Loucy (cell line): Measurements from ENCODE around the gene TOM1L2.

ENCODE experiments used
- H2AFZ ChIP-seq: fragments of 200-600 bp; sonication (generic); 2 replicates; pipeline ENCODE4 v1.6.0; 2016; ENCODE audit warnings: antibody characterized with exemption, mild to moderate bottlenecking, low read length, moderate library complexity
- H3F3A ChIP-seq: fragments of 200-600 bp; 2 replicates; pipeline ENCODE4 v1.6.0; 2016; ENCODE audit warnings: antibody characterized with exemption, low read depth, mild to moderate bottlenecking
- H3K27me3 ChIP-seq: fragments of 200-600 bp; sonication (generic); 2 replicates; pipeline ENCODE4 v1.6.1; 2014; ENCODE audit warnings: low read length, mild to moderate bottlenecking; ENCODE audit not compliant: insufficient read depth, poor library complexity, severe bottlenecking
- H3K36me3 ChIP-seq: fragments of 200-600 bp; sonication (generic); 2 replicates; pipeline ENCODE4 v1.6.1; 2016; ENCODE audit warnings: low read length; ENCODE audit not compliant: insufficient read depth
- H3K4me1 ChIP-seq: fragments of 200-600 bp; sonication (generic); 2 replicates; pipeline ENCODE4 v1.5.1; 2014; ENCODE audit warnings: low read length, mild to moderate bottlenecking; ENCODE audit not compliant: insufficient read depth, poor library complexity, severe bottlenecking
- H3K4me2 ChIP-seq: fragments of 200-600 bp; sonication (generic); 2 replicates; pipeline ENCODE4 v1.6.0; 2014; ENCODE audit warnings: antibody characterized with exemption, low read length, low read depth, mild to moderate bottlenecking; ENCODE audit not compliant: poor library complexity, severe bottlenecking
- H3K4me3 ChIP-seq: fragments of 200-600 bp; sonication (generic); 2 replicates; pipeline ENCODE4 v1.5.1; 2014; ENCODE audit warnings: low read length, mild to moderate bottlenecking, mixed read lengths; ENCODE audit not compliant: poor library complexity, severe bottlenecking
- H3K79me2 ChIP-seq: fragments of 200-600 bp; sonication (generic); 2 replicates; pipeline ENCODE4 v1.6.1; 2014; ENCODE audit warnings: low read length; ENCODE audit not compliant: insufficient read depth
- H3K9ac ChIP-seq: fragments of 200-600 bp; sonication (generic); 2 replicates; pipeline ENCODE4 v1.6.0; 2014; ENCODE audit warnings: mild to moderate bottlenecking, low read depth, low read length, moderate library complexity; ENCODE audit not compliant: poor library complexity, severe bottlenecking
- H3K9me2 ChIP-seq: fragments of 200-600 bp; sonication (generic); replicated peaks from 2 replicates; pipeline ENCODE4 v1.6.1; 2016; ENCODE audit warnings: low read depth, low read length, mixed read lengths
- H3K9me3 ChIP-seq: fragments of 200-600 bp; sonication (generic); 2 replicates; pipeline ENCODE4 v1.6.1; 2014; ENCODE audit warnings: mild to moderate bottlenecking, antibody characterized with exemption, low read length, low read depth; ENCODE audit not compliant: insufficient read depth
- H4K20me1 ChIP-seq: fragments of 200-600 bp; sonication (generic); 2 replicates; pipeline ENCODE4 v1.6.0; 2014; ENCODE audit warnings: antibody characterized with exemption, low read length, mild to moderate bottlenecking; ENCODE audit not compliant: insufficient read depth, poor library complexity, severe bottlenecking
- EZH2phosphoT487 ChIP-seq: fragments of 200-600 bp; IDR thresholded peaks from 2 replicates; pipeline ENCODE4 v1.6.1; 2018; ENCODE audit warnings: antibody characterized with exemption, mild to moderate bottlenecking, moderate library complexity, borderline replicate concordance
- TF ChIP-seq, protein P1 (sequence below): fragments of 200-600 bp; sonication (generic); conservative IDR thresholded peaks from 2 replicates; pipeline ENCODE4 v1.5.1; 2014; ENCODE audit warnings: mild to moderate bottlenecking, antibody characterized with exemption, low read length

TOM1L2 gene

DNA sequence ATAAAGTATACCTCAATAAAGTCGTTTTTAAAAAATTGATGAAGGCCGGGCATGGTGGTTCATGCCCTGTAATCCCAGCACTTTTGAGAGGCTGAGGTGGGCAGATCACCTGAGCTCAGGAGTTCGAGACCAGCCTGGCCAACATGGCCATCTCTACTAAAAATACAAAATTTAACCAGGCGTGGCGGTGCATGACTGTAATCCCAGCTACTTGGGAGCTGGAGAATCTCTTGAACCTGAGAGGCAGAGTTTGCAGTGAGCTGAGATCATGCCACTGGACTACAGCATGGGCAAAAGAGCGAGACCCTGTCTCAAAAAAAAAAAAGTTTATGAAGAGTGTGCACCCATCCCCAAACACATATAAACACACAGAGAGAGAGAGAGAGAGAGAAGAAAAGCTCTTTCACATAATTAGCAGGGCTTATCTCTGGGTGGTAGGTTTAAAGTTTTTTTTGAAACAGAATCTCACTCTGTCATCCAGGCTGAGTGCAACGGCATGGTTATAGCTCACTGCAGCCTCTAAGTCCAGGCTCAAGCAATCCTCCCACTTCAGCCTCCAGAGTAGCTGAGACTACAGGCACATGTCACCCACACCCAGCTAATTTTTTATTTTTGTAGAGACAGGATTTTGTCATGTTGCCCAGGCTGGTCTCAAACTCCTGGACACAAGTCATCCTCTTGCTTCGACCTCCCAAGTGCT, 138.4 kb downstream of the TOM1L2 start:
- Histone ChIP-seq H3F3A (no peaks in the 10 kb centered on the region), H3K79me2 (no peaks in the 10 kb centered on the region), H3K9ac (peak overlapping the region; percentile 34), H3K4me1 (peaks cover 26% of the 10 kb centered on the region), H4K20me1 (no peaks in the 10 kb centered on the region), H3K27me3 (no peaks in the 10 kb centered on the region), H3K36me3 (no peaks in the 10 kb centered on the region), H3K4me2 (peak overlapping the region; percentile 17), H3K4me3 (no peak overlapping the region), H3K9me2 (no peaks in the 10 kb centered on the region), H3K9me3 (no peaks in the 10 kb centered on the region), H2AFZ (0 out of 2 replicates have a peak overlapping the region, but pooled peaks have one; percentile 57)
- TF ChIP-seq, protein P1, sequence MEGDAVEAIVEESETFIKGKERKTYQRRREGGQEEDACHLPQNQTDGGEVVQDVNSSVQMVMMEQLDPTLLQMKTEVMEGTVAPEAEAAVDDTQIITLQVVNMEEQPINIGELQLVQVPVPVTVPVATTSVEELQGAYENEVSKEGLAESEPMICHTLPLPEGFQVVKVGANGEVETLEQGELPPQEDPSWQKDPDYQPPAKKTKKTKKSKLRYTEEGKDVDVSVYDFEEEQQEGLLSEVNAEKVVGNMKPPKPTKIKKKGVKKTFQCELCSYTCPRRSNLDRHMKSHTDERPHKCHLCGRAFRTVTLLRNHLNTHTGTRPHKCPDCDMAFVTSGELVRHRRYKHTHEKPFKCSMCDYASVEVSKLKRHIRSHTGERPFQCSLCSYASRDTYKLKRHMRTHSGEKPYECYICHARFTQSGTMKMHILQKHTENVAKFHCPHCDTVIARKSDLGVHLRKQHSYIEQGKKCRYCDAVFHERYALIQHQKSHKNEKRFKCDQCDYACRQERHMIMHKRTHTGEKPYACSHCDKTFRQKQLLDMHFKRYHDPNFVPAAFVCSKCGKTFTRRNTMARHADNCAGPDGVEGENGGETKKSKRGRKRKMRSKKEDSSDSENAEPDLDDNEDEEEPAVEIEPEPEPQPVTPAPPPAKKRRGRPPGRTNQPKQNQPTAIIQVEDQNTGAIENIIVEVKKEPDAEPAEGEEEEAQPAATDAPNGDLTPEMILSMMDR, result no peak
- TF ChIP-seq EZH2phosphoT487, result no peak

DNA sequence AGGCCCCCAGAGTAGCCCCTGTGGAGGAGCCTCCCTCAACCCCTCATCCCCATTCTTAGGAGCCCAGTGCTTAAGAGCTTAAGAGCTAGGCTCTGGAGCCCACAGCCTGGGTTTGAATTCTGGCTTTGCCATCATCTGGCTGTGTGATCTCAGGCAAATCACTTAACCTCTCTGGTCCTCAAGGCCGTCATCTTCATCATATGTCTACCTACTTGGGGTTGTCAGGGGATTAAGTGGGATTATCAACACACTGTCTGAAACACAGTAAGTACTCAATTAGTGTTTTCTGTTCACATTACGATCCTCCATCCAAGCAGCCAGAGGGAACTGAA, 140.2 kb downstream of the TOM1L2 start:
- Histone ChIP-seq H3K4me3 (no peak overlapping the region), H3K4me2 (no peak overlapping the region), H3K9me3 (no peaks in the 10 kb centered on the region), H3K36me3 (no peaks in the 10 kb centered on the region), H3K9me2 (no peaks in the 10 kb centered on the region), H3K4me1 (peaks cover 20% of the 10 kb centered on the region), H4K20me1 (no peaks in the 10 kb centered on the region), H3K27me3 (no peaks in the 10 kb centered on the region), H3K79me2 (no peaks in the 10 kb centered on the region), H3F3A (no peaks in the 10 kb centered on the region), H3K9ac (no peak overlapping the region), H2AFZ (no peak overlapping the region)
- TF ChIP-seq EZH2phosphoT487, result no peak
- TF ChIP-seq, protein P1, result no peak

DNA sequence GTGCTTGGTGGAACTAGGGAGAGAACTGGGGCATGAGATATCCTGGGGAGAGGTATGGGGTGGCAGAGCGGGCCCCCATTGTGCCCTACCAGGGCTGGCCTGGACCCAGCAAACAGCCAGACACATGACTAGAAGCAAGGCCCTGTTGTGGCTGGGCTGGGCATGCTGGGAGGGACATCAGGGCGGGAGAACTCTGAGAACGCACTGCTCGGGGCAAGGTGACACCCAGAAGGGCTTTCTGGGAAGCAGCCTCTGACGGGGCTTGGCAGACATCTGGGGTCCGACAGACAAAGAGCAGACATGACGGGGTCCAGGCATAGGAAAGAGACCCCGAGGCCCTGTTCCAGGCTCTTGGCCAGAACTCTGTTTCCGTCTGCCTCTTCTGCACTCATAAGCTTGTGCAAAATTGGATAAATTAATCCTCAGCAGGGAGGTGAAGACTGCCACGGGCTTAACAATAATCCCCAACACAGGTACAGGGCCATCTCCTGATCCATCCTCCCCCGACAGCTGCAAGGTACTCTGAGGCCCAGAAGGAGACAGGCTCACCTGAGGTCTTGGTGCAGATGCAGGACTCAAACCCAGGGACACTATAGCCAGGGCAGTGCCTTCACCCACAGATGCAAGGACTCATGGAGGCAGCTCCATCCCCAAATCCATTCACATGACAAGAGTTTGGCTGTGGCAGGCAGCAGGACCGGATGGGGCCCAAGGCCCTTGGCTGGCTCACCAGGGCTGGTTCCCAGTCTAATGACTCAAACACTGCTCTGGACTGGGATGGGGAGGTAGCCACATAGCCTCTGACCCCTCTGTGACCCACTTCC, 140.8 kb downstream of the TOM1L2 start:
- Histone ChIP-seq H2AFZ (no peak overlapping the region), H4K20me1 (no peaks in the 10 kb centered on the region), H3K36me3 (no peaks in the 10 kb centered on the region), H3K9me3 (no peaks in the 10 kb centered on the region), H3K4me1 (peaks cover 25% of the 10 kb centered on the region), H3K9me2 (no peaks in the 10 kb centered on the region), H3K9ac (no peak overlapping the region), H3F3A (no peaks in the 10 kb centered on the region), H3K27me3 (no peaks in the 10 kb centered on the region), H3K4me3 (no peak overlapping the region), H3K4me2 (no peak overlapping the region), H3K79me2 (no peaks in the 10 kb centered on the region)
- no peak for TF ChIP-seq EZH2phosphoT487
- TF ChIP-seq, protein P1, result no peak
